ENCODE data around the gene SIRT4. TPM values are rescaled to one million over a fixed set of nuclear protein-coding genes. Genes with fewer than 3 reads are reported as not detected.

SIRT4 gene
- total RNA-seq, 1 experiment from 2014 or later, result 3.7 TPM

DNA sequence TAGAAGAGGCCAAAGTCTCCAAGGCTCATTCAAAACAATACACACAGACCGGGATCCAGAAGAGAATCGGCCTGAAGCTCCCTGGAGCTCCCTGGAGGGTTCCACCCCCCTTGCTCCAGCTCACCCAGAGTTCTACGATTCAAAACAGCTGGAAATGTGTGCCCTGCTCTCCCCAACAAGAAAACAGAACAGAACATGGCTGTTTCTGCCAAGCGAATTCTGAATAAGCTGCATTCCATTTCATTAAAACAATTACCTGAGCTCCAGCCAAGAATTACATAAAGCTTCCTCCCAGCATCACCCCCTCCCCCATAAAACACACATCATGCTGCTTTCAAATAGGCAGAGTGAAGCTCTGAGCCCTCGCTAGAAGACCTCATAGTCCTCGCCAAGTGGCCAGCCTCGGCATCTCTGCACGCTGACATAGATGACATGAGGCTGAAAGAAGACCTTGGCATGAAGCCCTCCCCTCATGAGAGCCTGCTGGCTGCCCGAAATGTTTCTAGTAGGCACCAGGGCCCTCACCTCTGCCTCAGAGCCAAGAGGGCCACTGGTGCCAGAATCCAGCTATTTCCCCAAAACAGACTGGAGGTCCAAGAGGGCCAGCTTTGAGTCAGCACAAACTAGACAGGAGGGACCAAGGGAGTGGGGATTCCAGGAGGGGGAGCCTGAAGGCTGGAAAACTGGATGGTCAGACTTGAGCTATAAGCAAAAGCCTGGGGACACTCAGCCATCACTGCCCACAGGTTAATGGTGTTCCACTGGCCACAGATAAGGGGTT, 44.9 kb upstream of the SIRT4 start:
- peaks cover 5% of the 10 kb centered on the region for H3K36me3 ChIP-seq (ENCODE audit: insufficient read depth, low read length, poor library complexity, severe bottlenecking)
- peaks cover 11% of the 10 kb centered on the region for H3K4me1 ChIP-seq (ENCODE audit: insufficient read depth, low read length, poor library complexity, severe bottlenecking)
- H3K9me3 ChIP-seq (ENCODE audit: low read depth, low read length, poor library complexity, severe bottlenecking), result no peaks in the 10 kb centered on the region
- no TSS peak for BruUV-seq (replicated peaks)
- no peak overlapping the region for H3K4me3 ChIP-seq (ENCODE audit: low read depth, low read length, poor library complexity, severe bottlenecking)
- H3K27me3 ChIP-seq (replicated peaks; ENCODE audit: insufficient read depth, low read depth, low read length, poor library complexity), result no peaks in the 10 kb centered on the region
- CTCF ChIA-PET, result interaction anchor here (0.6 to 1.8 kb wide), 5 partner anchors 9 to 420 kb away, joined by 3 to 14 read pairs (median 6); partner anchors contain the start of gene PXN
- POLR2A ChIA-PET (ENCODE audit: low non-redundant PET), result no interaction called here
- intact Hi-C loops (cut with micrococcal nuclease; ENCODE audit: unreplicated experiment), result no loop called here
- peak overlapping the region; percentile 61 for H3K27ac ChIP-seq (ENCODE audit: low read depth, low read length, poor library complexity, severe bottlenecking)
- TF ChIP-seq, protein P1, sequence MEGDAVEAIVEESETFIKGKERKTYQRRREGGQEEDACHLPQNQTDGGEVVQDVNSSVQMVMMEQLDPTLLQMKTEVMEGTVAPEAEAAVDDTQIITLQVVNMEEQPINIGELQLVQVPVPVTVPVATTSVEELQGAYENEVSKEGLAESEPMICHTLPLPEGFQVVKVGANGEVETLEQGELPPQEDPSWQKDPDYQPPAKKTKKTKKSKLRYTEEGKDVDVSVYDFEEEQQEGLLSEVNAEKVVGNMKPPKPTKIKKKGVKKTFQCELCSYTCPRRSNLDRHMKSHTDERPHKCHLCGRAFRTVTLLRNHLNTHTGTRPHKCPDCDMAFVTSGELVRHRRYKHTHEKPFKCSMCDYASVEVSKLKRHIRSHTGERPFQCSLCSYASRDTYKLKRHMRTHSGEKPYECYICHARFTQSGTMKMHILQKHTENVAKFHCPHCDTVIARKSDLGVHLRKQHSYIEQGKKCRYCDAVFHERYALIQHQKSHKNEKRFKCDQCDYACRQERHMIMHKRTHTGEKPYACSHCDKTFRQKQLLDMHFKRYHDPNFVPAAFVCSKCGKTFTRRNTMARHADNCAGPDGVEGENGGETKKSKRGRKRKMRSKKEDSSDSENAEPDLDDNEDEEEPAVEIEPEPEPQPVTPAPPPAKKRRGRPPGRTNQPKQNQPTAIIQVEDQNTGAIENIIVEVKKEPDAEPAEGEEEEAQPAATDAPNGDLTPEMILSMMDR (conservative IDR thresholded peaks at IDR 0.05; ENCODE audit: low read depth, low read length), result no peak
- no peak for TF ChIP-seq EZH2 (IDR thresholded peaks at IDR 0.05; ENCODE audit: borderline replicate concordance, low read depth, low read length, poor library complexity, severe bottlenecking)
- DNase-seq (ENCODE audit: low spot score), result peak; percentile 87

GRCh38 chr12:120258323-120258896, 43.7 kb upstream of the SIRT4 start:
- POLR2A ChIA-PET (ENCODE audit: low non-redundant PET), result no interaction called here
- no peak overlapping the region for H3K27ac ChIP-seq (ENCODE audit: low read depth, low read length, poor library complexity, severe bottlenecking)
- no TSS peak for BruUV-seq (replicated peaks)
- intact Hi-C loops (cut with micrococcal nuclease; ENCODE audit: unreplicated experiment), result no loop called here
- H3K4me1 ChIP-seq (ENCODE audit: insufficient read depth, low read length, poor library complexity, severe bottlenecking), result peaks cover 19% of the 10 kb centered on the region
- no peaks in the 10 kb centered on the region for H3K9me3 ChIP-seq (ENCODE audit: low read depth, low read length, poor library complexity, severe bottlenecking)
- DNase-seq (ENCODE audit: low spot score), result no peak
- peaks cover 5% of the 10 kb centered on the region for H3K36me3 ChIP-seq (ENCODE audit: insufficient read depth, low read length, poor library complexity, severe bottlenecking)
- CTCF ChIA-PET, result interaction anchor here (1.5 kb wide), 1 partner anchor 30 kb away, joined by 6 read pairs; no protein-coding TSS in a partner anchor
- H3K4me3 ChIP-seq (ENCODE audit: low read depth, low read length, poor library complexity, severe bottlenecking), result no peak overlapping the region
- TF ChIP-seq EZH2 (IDR thresholded peaks at IDR 0.05; ENCODE audit: borderline replicate concordance, low read depth, low read length, poor library complexity, severe bottlenecking), result no peak
- TF ChIP-seq, protein P1 (conservative IDR thresholded peaks at IDR 0.05; ENCODE audit: low read depth, low read length), result no peak
- no peaks in the 10 kb centered on the region for H3K27me3 ChIP-seq (replicated peaks; ENCODE audit: insufficient read depth, low read depth, low read length, poor library complexity)

- BruUV-seq (replicated peaks), result no TSS peak
- Histone ChIP-seq H3K27me3 (replicated peaks; ENCODE audit: insufficient read depth, low read depth, low read length, poor library complexity) (no peaks in the 10 kb centered on the region), H3K27ac (ENCODE audit: low read depth, low read length, poor library complexity, severe bottlenecking) (peak overlapping the region; percentile 12), H3K4me1 (ENCODE audit: insufficient read depth, low read length, poor library complexity, severe bottlenecking) (peaks cover 26% of the 10 kb centered on the region), H3K9me3 (ENCODE audit: low read depth, low read length, poor library complexity, severe bottlenecking) (no peaks in the 10 kb centered on the region), H3K36me3 (ENCODE audit: insufficient read depth, low read length, poor library complexity, severe bottlenecking) (peaks cover 5% of the 10 kb centered on the region), H3K4me3 (ENCODE audit: low read depth, low read length, poor library complexity, severe bottlenecking) (no peak overlapping the region)
- ChIA-PET CTCF (no interaction called here), POLR2A (ENCODE audit: low non-redundant PET) (no interaction called here)
- DNase-seq (ENCODE audit: low spot score), result no peak
- TF ChIP-seq, protein P1 (conservative IDR thresholded peaks at IDR 0.05; ENCODE audit: low read depth, low read length), result no peak
- TF ChIP-seq EZH2 (IDR thresholded peaks at IDR 0.05; ENCODE audit: borderline replicate concordance, low read depth, low read length, poor library complexity, severe bottlenecking), result no peak
- intact Hi-C loops (cut with micrococcal nuclease; ENCODE audit: unreplicated experiment), result loop anchor here (10.0 kb wide), 1 partner anchor 145 kb away; the partner anchor contains the start of gene RAB35
These were observed 42.5 kb upstream of the SIRT4 start for GRCh38 chr12:120259418-120260202.

Measured in A673 (cell line).